Mucosa of descending colon (tissue), 3 donors: ENCODE data around the gene SLIT3. TPM values are rescaled to one million over a fixed set of nuclear protein-coding genes. Genes with fewer than 3 reads are reported as not detected.

Experiments
- ATAC-seq: fragments of 200-7000 bp; cut with Tn5 transposase; one replicate; pipeline ENCODE4 v1.9.1; 2020; ENCODE audit warnings: mild to moderate bottlenecking, moderate library complexity
- DNase-seq, 3 donors: peaks; one replicate each; pipeline ENCODE4 v3.0.0-alpha.2; 2020
- H3K36me3 ChIP-seq: fragments of 200-600 bp; one replicate; pipeline ENCODE4 v1.8.0; 2021; ENCODE audit warnings: low read depth, mild to moderate bottlenecking
- H3K4me1 ChIP-seq: fragments of 200-600 bp; one replicate; pipeline ENCODE4 v1.8.0; 2021; ENCODE audit warnings: low read depth, mild to moderate bottlenecking
- H3K4me3 ChIP-seq: fragments of 200-600 bp; one replicate; pipeline ENCODE4 v1.8.0; 2021; ENCODE audit warnings: mild to moderate bottlenecking
- H3K9me3 ChIP-seq: fragments of 200-600 bp; one replicate; pipeline ENCODE4 v1.8.0; 2021; ENCODE audit warnings: mild to moderate bottlenecking
- CTCF ChIP-seq: fragments of 200-600 bp; IDR thresholded peaks from one replicate; pipeline ENCODE4 v1.8.0; 2022; ENCODE audit warnings: antibody characterized with exemption, mild to moderate bottlenecking
- intact Hi-C, 2 donors: fragments of 100-400 bp; cut with DNase I in 1 of 2; cut with micrococcal nuclease in 1 of 2; formaldehyde crosslinking; loops; one replicate each; pipeline versions ENCODE4 v1.11.0 to v1.11.1; 2022; cut with DNase I, micrococcal nuclease
- total RNA-seq, 3 donors: library from RNA; stranded (reverse); fragmentation: NEBNext Ultra II Directional in 2 of 3; extraction: Animal tissue kit (Norgen Biotek cat#: 25700) in 2 of 3; gene quantifications; one replicate each; pipeline versions ENCODE4 v1.2.1 to v1.2.4, GENCODE V29; 2021 to 2023
- donor health status: DM: no; HTN: no; CAD: no; lungs with moderate emphysema.
- donor health status: DM: no; HTN: no; CAD: no.
- donor health status: DM: no; HTN: yes; CAD: no.

SLIT3 gene
- total RNA-seq, 3 donors from 2014 or later = 4.2 to 25.5 (median 16.1) TPM

GRCh38 chr5:168728546-168729211 is 572.3 kb downstream of the SLIT3 start:
- Histone ChIP-seq H3K36me3 (no peaks in the 10 kb centered on the region), H3K9me3 (peaks cover 5% of the 10 kb centered on the region), H3K4me1 (no peaks in the 10 kb centered on the region), H3K4me3 (no peak overlapping the region)
- ATAC-seq = no peak
- intact Hi-C loops = no loop called here
- no peak for DNase-seq
- no peak for TF ChIP-seq CTCF

- peaks cover 5% of the 10 kb centered on the region for H3K9me3 ChIP-seq
- DNase-seq (no peak), ATAC-seq (no peak)
- TF ChIP-seq CTCF = no peak
- no peaks in the 10 kb centered on the region for H3K36me3 ChIP-seq
- intact Hi-C loops = no loop called here
- H3K4me3 ChIP-seq = no peak overlapping the region
- H3K4me1 ChIP-seq = no peaks in the 10 kb centered on the region
Observed at GRCh38 chr5:168727547-168727946, 573.4 kb downstream of the SLIT3 start.

- no peaks in the 10 kb centered on the region for H3K36me3 ChIP-seq
- H3K4me1 ChIP-seq = no peaks in the 10 kb centered on the region
- TF ChIP-seq CTCF = no peak
- DNase-seq (no peak), ATAC-seq (no peak)
- H3K9me3 ChIP-seq = peaks cover 5% of the 10 kb centered on the region
- intact Hi-C loops = no loop called here
- no peak overlapping the region for H3K4me3 ChIP-seq
Observed at GRCh38 chr5:168726342-168726741, 574.6 kb downstream of the SLIT3 start.

GRCh38 chr5:168724227-168724626 is 576.7 kb downstream of the SLIT3 start:
- no peak for TF ChIP-seq CTCF
- intact Hi-C loops = no loop called here
- Histone ChIP-seq H3K36me3 (no peaks in the 10 kb centered on the region), H3K9me3 (peaks cover 5% of the 10 kb centered on the region), H3K4me3 (no peak overlapping the region), H3K4me1 (no peaks in the 10 kb centered on the region)
- ATAC-seq = no peak
- no peak for DNase-seq

- H3K4me3 ChIP-seq = no peak overlapping the region
- TF ChIP-seq CTCF = no peak
- no peak for ATAC-seq
- H3K36me3 ChIP-seq = no peaks in the 10 kb centered on the region
- no peaks in the 10 kb centered on the region for H3K4me1 ChIP-seq
- no peaks in the 10 kb centered on the region for H3K9me3 ChIP-seq
- no peak for DNase-seq
- intact Hi-C loops = no loop called here
Observed at GRCh38 chr5:168723037-168723436, 577.9 kb downstream of the SLIT3 start.

- H3K4me3 ChIP-seq = no peak overlapping the region
- H3K9me3 ChIP-seq = no peaks in the 10 kb centered on the region
- no peaks in the 10 kb centered on the region for H3K4me1 ChIP-seq
- no peak for ATAC-seq
- no peak for TF ChIP-seq CTCF
- H3K36me3 ChIP-seq = no peaks in the 10 kb centered on the region
- intact Hi-C loops = no loop called here
- DNase-seq = no peak
Observed at GRCh38 chr5:168721966-168722365, 579.0 kb downstream of the SLIT3 start.
